IMR-90 (cell line): ENCODE measurements around the gene RYR2.

Experiments used
- BHLHE40 ChIP-seq: fragments of 150-350 bp; IDR thresholded peaks from 2 replicates; pipeline ENCODE4 v1.6.1; 2016; ENCODE audit warnings: mild to moderate bottlenecking, low read depth, low read length
- CEBPB ChIP-seq: IDR thresholded peaks from 2 replicates; pipeline ENCODE4 v1.6.1; 2012; ENCODE audit warnings: low read depth, low read length, improper control_type of control experiment
- CTCF ChIP-seq: conservative IDR thresholded peaks from 2 replicates; pipeline ENCODE4 v1.5.1; 2012; ENCODE audit warnings: mild to moderate bottlenecking, low read depth, low read length, improper control_type of control experiment
- MAFK ChIP-seq: IDR thresholded peaks from 2 replicates; pipeline ENCODE4 v1.6.1; 2012; ENCODE audit warnings: low read depth, low read length, improper control_type of control experiment
- MAZ ChIP-seq: IDR thresholded peaks from 2 replicates; pipeline ENCODE4 v1.6.1; 2012; ENCODE audit warnings: low read depth, mild to moderate bottlenecking, low read length, improper control_type of control experiment, moderate library complexity, borderline replicate concordance
- MXI1 ChIP-seq: IDR thresholded peaks from 2 replicates; pipeline ENCODE4 v1.6.1; 2012; ENCODE audit warnings: low read depth, mild to moderate bottlenecking, low read length, moderate library complexity, borderline replicate concordance
- NFE2L2 ChIP-seq: fragments of 150-350 bp; IDR thresholded peaks from 2 replicates; pipeline ENCODE4 v1.6.1; 2016; ENCODE audit warnings: low read depth, mild to moderate bottlenecking, low read length
- POLR2A ChIP-seq: IDR thresholded peaks from 2 replicates; pipeline ENCODE4 v1.6.1; 2012; ENCODE audit warnings: mild to moderate bottlenecking, low read depth, low read length
- RAD21 ChIP-seq: IDR thresholded peaks from 2 replicates; pipeline ENCODE4 v1.6.1; 2012; ENCODE audit warnings: low read length, improper control_type of control experiment
- RCOR1 ChIP-seq: IDR thresholded peaks from 2 replicates; pipeline ENCODE4 v1.6.1; 2012; ENCODE audit warnings: mild to moderate bottlenecking, low read length, improper control_type of control experiment; ENCODE audit not compliant: insufficient replicate concordance
- RFX5 ChIP-seq: IDR thresholded peaks from 2 replicates; pipeline ENCODE4 v1.8.0; 2012; ENCODE audit warnings: low read depth, mild to moderate bottlenecking, low read length, moderate library complexity
- SMC3 ChIP-seq: fragments of 150-350 bp; IDR thresholded peaks from 2 replicates; pipeline ENCODE4 v1.6.1; 2016; ENCODE audit warnings: low read depth, mild to moderate bottlenecking, antibody characterized with exemption, low read length, moderate library complexity
- TF ChIP-seq, protein P1 (sequence below): fragments of 150-350 bp; IDR thresholded peaks from 2 replicates; pipeline ENCODE4 v1.6.1; 2017; ENCODE audit warnings: mild to moderate bottlenecking, antibody characterized with exemption, low read length, low read depth

GRCh38 chr1:237861944-237862343 lies 820.0 kb downstream of the RYR2 start:
- TF ChIP-seq CTCF = no peak
- TF ChIP-seq, protein P1, sequence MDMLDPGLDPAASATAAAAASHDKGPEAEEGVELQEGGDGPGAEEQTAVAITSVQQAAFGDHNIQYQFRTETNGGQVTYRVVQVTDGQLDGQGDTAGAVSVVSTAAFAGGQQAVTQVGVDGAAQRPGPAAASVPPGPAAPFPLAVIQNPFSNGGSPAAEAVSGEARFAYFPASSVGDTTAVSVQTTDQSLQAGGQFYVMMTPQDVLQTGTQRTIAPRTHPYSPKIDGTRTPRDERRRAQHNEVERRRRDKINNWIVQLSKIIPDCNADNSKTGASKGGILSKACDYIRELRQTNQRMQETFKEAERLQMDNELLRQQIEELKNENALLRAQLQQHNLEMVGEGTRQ = no peak
- no peak for TF ChIP-seq RCOR1
- TF ChIP-seq POLR2A = no peak
- no peak for TF ChIP-seq MAFK
- no peak for TF ChIP-seq RFX5
- no peak for TF ChIP-seq RAD21
- TF ChIP-seq CEBPB = no peak
- no peak for TF ChIP-seq MAZ
- no peak for TF ChIP-seq SMC3
- no peak for TF ChIP-seq BHLHE40
- no peak for TF ChIP-seq NFE2L2
- no peak for TF ChIP-seq MXI1
